ENCODE measurements around the gene YIPF3. TPM values are rescaled to one million over a fixed set of nuclear protein-coding genes. Genes with fewer than 3 reads are reported as not detected.
"Not testable (repeated sequence)": the region's sequence is repeated elsewhere in the genome, so short reads cannot be mapped to it uniquely, and the experiment has no call there.

The YIPF3 gene
- total RNA-seq, 1 experiment from 2014 or later = 81.3 TPM

DNA sequence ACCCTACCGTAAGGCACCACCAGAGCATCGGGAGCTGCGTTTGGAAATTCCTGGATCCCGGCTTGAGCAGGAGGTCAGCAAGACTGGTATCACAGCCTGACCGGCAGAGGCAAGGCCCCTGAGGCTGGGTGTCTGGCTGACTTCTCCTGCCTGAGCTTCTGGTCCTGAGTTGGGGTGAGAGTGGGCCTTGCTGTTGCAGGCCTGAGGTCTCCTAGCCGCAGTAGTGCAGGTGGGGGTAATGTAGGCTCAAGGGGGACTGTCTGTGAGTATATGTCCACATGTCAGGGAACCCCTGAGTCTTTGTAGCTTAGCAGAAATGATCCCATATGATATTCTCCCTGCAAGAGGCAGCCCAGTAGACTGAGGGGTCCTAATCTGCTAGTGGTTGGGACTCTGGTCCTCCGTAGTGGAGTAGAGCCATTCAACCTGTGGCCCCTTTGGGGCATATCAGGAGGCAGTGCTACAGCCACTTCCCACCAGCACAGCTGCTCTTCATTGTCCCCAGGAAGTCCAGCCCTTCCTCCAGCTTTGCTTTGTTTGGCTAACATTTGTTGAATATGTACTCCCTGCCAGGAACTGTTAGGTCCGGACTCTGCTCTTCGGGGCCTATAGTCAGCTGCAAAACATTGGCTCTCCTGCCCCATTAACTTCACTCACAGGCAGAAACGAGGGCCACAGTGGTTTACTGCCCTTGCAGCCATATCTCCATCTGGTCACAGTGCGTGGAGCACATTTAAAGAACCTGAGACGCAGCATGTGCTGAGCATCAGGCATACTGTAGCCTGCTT is 17.5 kb downstream of the YIPF3 start:
- Mint-ChIP-seq H3K27ac (no peak overlapping the region), H3K9me3 (no peaks in the 10 kb centered on the region), H3K36me3 (peaks cover 41% of the 10 kb centered on the region), H3K4me1 (peaks cover 14% of the 10 kb centered on the region), H3K4me3 (no peak overlapping the region), H3K27me3 (ENCODE audit: low read depth) (no peaks in the 10 kb centered on the region)
- TF ChIP-seq, protein P1, sequence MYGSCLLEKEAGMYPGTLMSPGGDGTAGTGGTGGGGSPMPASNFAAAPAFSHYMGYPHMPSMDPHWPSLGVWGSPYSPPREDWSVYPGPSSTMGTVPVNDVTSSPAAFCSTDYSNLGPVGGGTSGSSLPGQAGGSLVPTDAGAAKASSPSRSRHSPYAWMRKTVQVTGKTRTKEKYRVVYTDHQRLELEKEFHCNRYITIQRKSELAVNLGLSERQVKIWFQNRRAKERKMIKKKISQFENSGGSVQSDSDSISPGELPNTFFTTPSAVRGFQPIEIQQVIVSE (CRISPR knock-in tag; IDR thresholded peaks at IDR 0.05; ENCODE audit: borderline replicate concordance) = no peak
- TF ChIP-seq PRRX2 (CRISPR knock-in tag; IDR thresholded peaks at IDR 0.05) (no peak), NFATC4 (CRISPR knock-in tag; IDR thresholded peaks at IDR 0.05) (no peak)
- TF ChIP-seq, protein P2, sequence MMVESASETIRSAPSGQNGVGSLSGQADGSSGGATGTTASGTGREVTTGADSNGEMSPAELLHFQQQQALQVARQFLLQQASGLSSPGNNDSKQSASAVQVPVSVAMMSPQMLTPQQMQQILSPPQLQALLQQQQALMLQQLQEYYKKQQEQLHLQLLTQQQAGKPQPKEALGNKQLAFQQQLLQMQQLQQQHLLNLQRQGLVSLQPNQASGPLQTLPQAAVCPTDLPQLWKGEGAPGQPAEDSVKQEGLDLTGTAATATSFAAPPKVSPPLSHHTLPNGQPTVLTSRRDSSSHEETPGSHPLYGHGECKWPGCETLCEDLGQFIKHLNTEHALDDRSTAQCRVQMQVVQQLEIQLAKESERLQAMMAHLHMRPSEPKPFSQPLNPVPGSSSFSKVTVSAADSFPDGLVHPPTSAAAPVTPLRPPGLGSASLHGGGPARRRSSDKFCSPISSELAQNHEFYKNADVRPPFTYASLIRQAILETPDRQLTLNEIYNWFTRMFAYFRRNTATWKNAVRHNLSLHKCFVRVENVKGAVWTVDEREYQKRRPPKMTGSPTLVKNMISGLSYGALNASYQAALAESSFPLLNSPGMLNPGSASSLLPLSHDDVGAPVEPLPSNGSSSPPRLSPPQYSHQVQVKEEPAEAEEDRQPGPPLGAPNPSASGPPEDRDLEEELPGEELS (CRISPR knock-in tag; IDR thresholded peaks at IDR 0.05) = no peak
- TF ChIP-seq, protein P3, sequence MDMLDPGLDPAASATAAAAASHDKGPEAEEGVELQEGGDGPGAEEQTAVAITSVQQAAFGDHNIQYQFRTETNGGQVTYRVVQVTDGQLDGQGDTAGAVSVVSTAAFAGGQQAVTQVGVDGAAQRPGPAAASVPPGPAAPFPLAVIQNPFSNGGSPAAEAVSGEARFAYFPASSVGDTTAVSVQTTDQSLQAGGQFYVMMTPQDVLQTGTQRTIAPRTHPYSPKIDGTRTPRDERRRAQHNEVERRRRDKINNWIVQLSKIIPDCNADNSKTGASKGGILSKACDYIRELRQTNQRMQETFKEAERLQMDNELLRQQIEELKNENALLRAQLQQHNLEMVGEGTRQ (CRISPR knock-in tag; IDR thresholded peaks at IDR 0.05) = no peak
- DNase-seq (ENCODE audit: low spot score) (no peak), ATAC-seq (no peak)
- ChIA-PET POLR2A (no interaction called here), CTCF (interaction anchor here (0.8 to 1.0 kb wide), 2 partner anchors 43 to 45 kb away, joined by 3 read pairs; no protein-coding TSS in a partner anchor)

DNA sequence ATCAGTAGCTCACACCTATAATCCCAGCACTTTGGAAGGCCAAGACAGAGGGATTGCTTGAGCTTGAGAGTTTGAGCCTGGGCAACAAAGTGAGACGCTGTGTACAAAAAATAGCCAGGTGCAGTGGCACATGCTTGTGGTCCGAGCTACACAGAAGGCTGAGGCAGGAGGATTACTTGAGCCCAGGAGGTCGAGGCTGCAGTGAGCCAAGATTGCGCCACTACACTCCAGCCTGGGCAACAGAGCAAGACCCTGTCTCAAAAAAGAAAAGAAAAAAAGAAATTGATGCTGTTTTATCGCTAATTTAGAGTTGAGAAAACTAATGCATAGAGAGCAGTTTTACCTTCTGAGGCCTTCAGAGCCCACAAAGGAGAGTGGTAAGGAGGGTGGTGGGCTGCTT is 18.4 kb downstream of the YIPF3 start:
- H3K4me3 Mint-ChIP-seq; H3K9me3 Mint-ChIP-seq; POLR2A ChIA-PET; H3K27me3 Mint-ChIP-seq (ENCODE audit: low read depth); DNase-seq (ENCODE audit: low spot score); H3K27ac Mint-ChIP-seq; ATAC-seq: not testable (repeated sequence)
- CTCF ChIA-PET = interaction anchor here (1.0 to 1.1 kb wide), 3 partner anchors 9 to 44 kb away, joined by 3 to 6 read pairs (median 4); partner anchors contain the start of gene LRRC73
- Mint-ChIP-seq H3K4me1 (peaks cover 17% of the 10 kb centered on the region), H3K36me3 (peaks cover 35% of the 10 kb centered on the region)

DNA sequence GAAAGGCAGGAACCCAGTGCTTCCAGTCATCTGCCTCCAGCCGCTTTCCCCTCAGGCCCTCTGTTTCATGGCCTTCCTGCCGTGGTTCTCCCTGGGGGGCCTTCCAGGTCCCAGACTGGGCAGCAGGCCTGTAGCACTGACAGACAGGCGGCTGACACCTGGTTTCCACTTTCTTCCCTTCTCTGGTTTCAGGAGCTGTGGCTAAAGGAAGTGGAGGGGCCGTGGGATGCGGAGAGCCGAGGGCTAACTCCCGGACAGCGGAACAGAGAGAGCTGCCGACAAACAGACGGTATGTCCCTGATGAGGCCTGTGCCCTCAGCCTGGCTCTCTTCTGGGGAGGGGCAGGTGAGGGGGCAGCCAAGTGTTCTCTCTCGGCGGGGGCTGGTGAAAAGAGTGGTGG is 19.0 kb downstream of the YIPF3 start:
- DNase-seq (ENCODE audit: low spot score) = no peak
- Mint-ChIP-seq H3K27me3 (ENCODE audit: low read depth) (no peaks in the 10 kb centered on the region), H3K4me3 (no peak overlapping the region), H3K9me3 (no peaks in the 10 kb centered on the region), H3K36me3 (peaks cover 31% of the 10 kb centered on the region), H3K27ac (no peak overlapping the region), H3K4me1 (peaks cover 23% of the 10 kb centered on the region)
- ChIA-PET CTCF (interaction anchor here (1.1 to 7.2 kb wide), 3 partner anchors 9 to 12 kb away, joined by 4 to 75 read pairs (median 6); partner anchors contain the start of gene LRRC73), POLR2A (no interaction called here)
- no peak for ATAC-seq
- TF ChIP-seq, protein P4, sequence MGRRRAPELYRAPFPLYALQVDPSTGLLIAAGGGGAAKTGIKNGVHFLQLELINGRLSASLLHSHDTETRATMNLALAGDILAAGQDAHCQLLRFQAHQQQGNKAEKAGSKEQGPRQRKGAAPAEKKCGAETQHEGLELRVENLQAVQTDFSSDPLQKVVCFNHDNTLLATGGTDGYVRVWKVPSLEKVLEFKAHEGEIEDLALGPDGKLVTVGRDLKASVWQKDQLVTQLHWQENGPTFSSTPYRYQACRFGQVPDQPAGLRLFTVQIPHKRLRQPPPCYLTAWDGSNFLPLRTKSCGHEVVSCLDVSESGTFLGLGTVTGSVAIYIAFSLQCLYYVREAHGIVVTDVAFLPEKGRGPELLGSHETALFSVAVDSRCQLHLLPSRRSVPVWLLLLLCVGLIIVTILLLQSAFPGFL (CRISPR knock-in tag; IDR thresholded peaks at IDR 0.05; ENCODE audit: borderline replicate concordance) = no peak
- TF ChIP-seq FOXJ3 (CRISPR knock-in tag; IDR thresholded peaks at IDR 0.05; ENCODE audit: borderline replicate concordance) = no peak
- no peak for TF ChIP-seq FOXK1 (CRISPR knock-in tag; IDR thresholded peaks at IDR 0.05)
- TF ChIP-seq ZNF263 (CRISPR knock-in tag; IDR thresholded peaks at IDR 0.05; ENCODE audit: low read depth) = no peak
- TF ChIP-seq, protein P5, sequence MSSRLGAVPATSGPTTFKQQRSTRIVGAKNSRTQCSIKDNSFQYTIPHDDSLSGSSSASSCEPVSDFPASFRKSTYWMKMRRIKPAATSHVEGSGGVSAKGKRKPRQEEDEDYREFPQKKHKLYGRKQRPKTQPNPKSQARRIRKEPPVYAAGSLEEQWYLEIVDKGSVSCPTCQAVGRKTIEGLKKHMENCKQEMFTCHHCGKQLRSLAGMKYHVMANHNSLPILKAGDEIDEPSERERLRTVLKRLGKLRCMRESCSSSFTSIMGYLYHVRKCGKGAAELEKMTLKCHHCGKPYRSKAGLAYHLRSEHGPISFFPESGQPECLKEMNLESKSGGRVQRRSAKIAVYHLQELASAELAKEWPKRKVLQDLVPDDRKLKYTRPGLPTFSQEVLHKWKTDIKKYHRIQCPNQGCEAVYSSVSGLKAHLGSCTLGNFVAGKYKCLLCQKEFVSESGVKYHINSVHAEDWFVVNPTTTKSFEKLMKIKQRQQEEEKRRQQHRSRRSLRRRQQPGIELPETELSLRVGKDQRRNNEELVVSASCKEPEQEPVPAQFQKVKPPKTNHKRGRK (CRISPR knock-in tag; IDR thresholded peaks at IDR 0.05; ENCODE audit: borderline replicate concordance) = no peak
- TF ChIP-seq, protein P6, sequence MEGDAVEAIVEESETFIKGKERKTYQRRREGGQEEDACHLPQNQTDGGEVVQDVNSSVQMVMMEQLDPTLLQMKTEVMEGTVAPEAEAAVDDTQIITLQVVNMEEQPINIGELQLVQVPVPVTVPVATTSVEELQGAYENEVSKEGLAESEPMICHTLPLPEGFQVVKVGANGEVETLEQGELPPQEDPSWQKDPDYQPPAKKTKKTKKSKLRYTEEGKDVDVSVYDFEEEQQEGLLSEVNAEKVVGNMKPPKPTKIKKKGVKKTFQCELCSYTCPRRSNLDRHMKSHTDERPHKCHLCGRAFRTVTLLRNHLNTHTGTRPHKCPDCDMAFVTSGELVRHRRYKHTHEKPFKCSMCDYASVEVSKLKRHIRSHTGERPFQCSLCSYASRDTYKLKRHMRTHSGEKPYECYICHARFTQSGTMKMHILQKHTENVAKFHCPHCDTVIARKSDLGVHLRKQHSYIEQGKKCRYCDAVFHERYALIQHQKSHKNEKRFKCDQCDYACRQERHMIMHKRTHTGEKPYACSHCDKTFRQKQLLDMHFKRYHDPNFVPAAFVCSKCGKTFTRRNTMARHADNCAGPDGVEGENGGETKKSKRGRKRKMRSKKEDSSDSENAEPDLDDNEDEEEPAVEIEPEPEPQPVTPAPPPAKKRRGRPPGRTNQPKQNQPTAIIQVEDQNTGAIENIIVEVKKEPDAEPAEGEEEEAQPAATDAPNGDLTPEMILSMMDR (IDR thresholded peaks at IDR 0.05) = no peak
- TF ChIP-seq, protein P7, sequence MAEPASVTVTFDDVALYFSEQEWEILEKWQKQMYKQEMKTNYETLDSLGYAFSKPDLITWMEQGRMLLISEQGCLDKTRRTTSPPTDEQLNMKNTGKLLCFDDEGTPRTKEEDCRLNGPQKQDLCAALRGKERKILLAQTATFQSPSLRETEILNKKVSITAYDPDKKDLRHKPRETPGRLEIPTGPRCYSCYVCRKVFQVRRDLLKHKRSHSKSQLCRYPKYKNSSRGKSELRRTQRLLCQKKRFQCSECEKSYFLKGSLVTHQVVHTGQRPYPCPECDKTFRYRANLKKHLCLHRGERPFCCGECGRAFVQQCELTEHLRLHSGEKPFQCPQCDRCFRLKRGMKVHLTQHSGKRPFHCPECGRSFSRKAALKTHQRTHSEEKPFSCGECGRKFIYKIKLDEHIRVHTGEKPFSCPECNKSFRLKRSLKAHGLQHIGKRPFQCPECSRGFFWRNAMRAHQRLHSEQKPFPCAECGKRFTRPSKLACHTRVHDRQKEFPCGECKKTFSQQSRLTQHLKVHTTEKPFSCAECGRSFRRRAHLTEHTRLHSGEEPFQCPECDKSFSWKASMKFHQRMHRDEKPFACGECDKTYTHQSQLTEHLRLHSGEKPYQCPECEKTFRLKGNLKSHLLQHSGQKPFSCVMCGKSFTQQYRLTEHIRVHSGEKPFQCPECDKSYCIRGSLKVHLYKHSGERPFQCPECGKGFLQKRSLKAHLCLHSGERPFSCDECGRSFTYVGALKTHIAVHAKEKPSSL (CRISPR knock-in tag; conservative IDR thresholded peaks at IDR 0.05) = no peak
- TF ChIP-seq OVOL2 (CRISPR knock-in tag; IDR thresholded peaks at IDR 0.05; ENCODE audit: borderline replicate concordance) = no peak
- no peak for TF ChIP-seq MYBL2 (CRISPR knock-in tag; IDR thresholded peaks at IDR 0.05)
- no peak for TF ChIP-seq ELF4 (CRISPR knock-in tag; IDR thresholded peaks at IDR 0.05; ENCODE audit: low read depth)
- TF ChIP-seq, protein P2 (CRISPR knock-in tag; IDR thresholded peaks at IDR 0.05) = no peak
- no peak for TF ChIP-seq NFATC4 (CRISPR knock-in tag; IDR thresholded peaks at IDR 0.05)
- TF ChIP-seq SP1 (CRISPR knock-in tag; conservative IDR thresholded peaks at IDR 0.05) = no peak
- no peak for TF ChIP-seq NR3C1 (CRISPR knock-in tag; conservative IDR thresholded peaks at IDR 0.05; ENCODE audit: low read depth)

Data from WTC11 (cell line).